ENCODE data around the gene WDR6.
"Not testable (repeated sequence)": the region's sequence is repeated elsewhere in the genome, so short reads cannot be mapped to it uniquely, and the experiment has no call there.

WDR6 gene

GRCh38 chr3:49006408-49007067, 653 bp upstream of the WDR6 start:
- TF ChIP-seq CTCF (IDR thresholded peaks at IDR 0.05; ENCODE audit: borderline replicate concordance, control extremely low read depth, extremely low read depth, insufficient read depth, missing control alignments) = no peak
- no peak for DNase-seq (ENCODE audit: low spot score)
- in situ Hi-C loops (cut with MboI; ENCODE audit: low sequenced_read_pairs, unreplicated experiment) = no loop called here

DNA sequence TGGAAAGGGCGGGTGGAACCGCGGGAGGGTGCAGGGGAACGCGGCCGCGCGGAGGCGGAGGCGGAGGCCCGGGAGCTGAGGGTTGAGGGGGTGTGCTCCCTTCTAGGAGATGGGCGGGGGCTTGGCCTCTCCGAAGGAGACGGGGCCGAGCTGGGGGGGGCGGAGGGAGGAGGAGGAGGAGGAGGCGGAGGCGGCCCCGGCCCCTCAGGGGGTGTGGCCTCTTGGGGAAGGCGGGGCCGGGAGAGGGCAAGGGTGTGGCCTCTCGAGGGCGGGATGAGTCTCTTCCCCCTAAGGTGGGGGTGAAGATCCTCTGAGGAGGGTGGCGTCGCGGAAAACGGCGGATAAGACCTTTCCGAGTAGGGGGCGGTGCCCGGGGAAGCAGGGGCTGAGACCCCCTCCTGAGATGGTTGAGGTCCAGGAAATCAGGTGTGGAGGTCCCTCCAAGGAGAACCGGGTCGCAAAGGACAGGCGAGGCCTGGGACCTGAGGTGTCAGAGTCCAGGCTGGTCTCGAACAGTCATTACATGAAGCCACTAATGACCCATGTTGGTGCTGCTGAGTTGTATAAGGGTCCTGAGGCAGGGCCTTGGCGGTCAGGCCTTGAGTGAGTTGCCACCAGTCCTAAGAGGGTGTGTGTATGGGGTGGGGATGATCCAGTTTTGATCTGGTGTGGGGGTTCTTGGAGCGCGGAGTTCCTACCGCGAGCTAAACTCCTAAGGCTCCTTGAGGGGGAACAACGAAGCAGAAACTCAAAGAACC, 759 bp downstream of the WDR6 start:
- TF ChIP-seq CTCF (IDR thresholded peaks at IDR 0.05; ENCODE audit: borderline replicate concordance, control extremely low read depth, extremely low read depth, insufficient read depth, missing control alignments) = no peak
- DNase-seq (ENCODE audit: low spot score) = peak; percentile 89
- in situ Hi-C loops (cut with MboI; ENCODE audit: low sequenced_read_pairs, unreplicated experiment) = no loop called here

- DNase-seq (ENCODE audit: low spot score); in situ Hi-C loops (cut with MboI; ENCODE audit: low sequenced_read_pairs, unreplicated experiment): not testable (repeated sequence)
Measured at GRCh38 chr3:49008627-49009026, 1.4 kb downstream of the WDR6 start.

DNA sequence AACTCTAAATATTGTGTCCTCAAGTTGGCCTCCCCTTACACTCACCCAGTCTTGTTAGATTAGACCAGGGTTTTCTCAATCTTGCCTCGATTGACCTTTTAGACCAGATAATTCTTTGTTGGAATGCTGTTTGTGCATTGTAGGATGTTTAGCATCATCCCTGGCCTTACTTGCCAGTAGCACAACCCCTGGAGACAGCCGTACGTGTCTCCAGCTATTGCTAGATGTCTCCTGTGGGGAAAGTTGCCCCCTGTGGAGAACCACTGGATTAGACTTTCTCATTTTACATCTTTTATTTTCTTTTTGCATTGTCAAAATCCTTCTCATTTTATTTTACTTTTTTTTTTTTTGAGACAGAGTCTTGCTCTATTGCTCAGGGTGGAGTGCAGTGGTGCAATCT, 2.2 kb downstream of the WDR6 start:
- no peak for DNase-seq (ENCODE audit: low spot score)
- in situ Hi-C loops (cut with MboI; ENCODE audit: low sequenced_read_pairs, unreplicated experiment) = no loop called here
- no peak for TF ChIP-seq CTCF (IDR thresholded peaks at IDR 0.05; ENCODE audit: borderline replicate concordance, control extremely low read depth, extremely low read depth, insufficient read depth, missing control alignments)

DNA sequence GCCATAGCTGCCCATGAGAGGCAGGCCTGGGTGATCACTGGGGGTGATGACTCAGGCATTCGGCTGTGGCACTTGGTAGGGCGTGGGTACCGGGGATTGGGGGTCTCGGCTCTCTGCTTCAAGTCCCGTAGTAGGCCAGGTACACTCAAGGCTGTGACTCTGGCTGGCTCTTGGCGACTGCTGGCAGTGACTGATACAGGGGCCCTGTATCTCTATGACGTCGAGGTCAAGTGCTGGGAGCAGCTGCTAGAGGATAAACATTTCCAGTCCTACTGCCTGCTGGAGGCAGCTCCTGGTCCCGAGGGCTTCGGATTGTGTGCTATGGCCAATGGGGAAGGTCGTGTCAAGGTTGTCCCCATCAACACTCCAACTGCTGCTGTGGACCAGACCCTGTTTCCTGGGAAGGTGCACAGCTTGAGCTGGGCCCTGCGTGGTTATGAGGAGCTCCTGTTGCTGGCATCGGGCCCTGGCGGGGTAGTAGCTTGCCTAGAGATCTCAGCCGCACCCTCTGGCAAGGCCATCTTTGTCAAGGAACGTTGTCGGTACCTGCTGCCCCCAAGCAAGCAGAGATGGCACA, 5.3 kb downstream of the WDR6 start:
- in situ Hi-C loops (cut with MboI; ENCODE audit: low sequenced_read_pairs, unreplicated experiment) = no loop called here
- no peak for DNase-seq (ENCODE audit: low spot score)
- no peak for TF ChIP-seq CTCF (IDR thresholded peaks at IDR 0.05; ENCODE audit: borderline replicate concordance, control extremely low read depth, extremely low read depth, insufficient read depth, missing control alignments)

- in situ Hi-C loops (cut with MboI; ENCODE audit: low sequenced_read_pairs, unreplicated experiment) = no loop called here
- DNase-seq (ENCODE audit: low spot score) = no peak
- TF ChIP-seq CTCF (IDR thresholded peaks at IDR 0.05; ENCODE audit: borderline replicate concordance, control extremely low read depth, extremely low read depth, insufficient read depth, missing control alignments) = no peak
Measured at GRCh38 chr3:49013113-49013737, 6.0 kb downstream of the WDR6 start.

Data from GM13976 (cell line).